H9 (cell line): Measurements from ENCODE around the gene TMEM150B. TPM values are rescaled to one million over a fixed set of nuclear protein-coding genes. Genes with fewer than 3 reads are reported as not detected.
A peak's percentile ranks its signal among the peaks of the same experiment; 100 is the strongest.

Experiments
- DNase-seq: peaks from one replicate; pipeline ENCODE4 v3.0.0-alpha.2; 2017
- H2AFZ ChIP-seq: one replicate; pipeline ENCODE4 v1.6.1; 2013; ENCODE audit warnings: mild to moderate bottlenecking, low read length, control low read depth, moderate library complexity
- H2AK5ac ChIP-seq: 2 replicates; pipeline ENCODE4 v1.6.1; 2013; ENCODE audit warnings: low read length, control low read depth, mixed read lengths; ENCODE audit not compliant: insufficient read length
- H2BK120ac ChIP-seq: one replicate; pipeline ENCODE4 v1.6.1; 2013; ENCODE audit warnings: low read depth, mild to moderate bottlenecking, low read length, control low read depth, inconsistent platforms; ENCODE audit not compliant: poor library complexity, severe bottlenecking
- H2BK12ac ChIP-seq: 2 replicates; pipeline ENCODE4 v1.6.1; 2013; ENCODE audit warnings: low read length, control low read depth, mixed read lengths, low read depth; ENCODE audit not compliant: insufficient read length
- H2BK15ac ChIP-seq: 2 replicates; pipeline ENCODE4 v1.6.1; 2013; ENCODE audit warnings: low read depth, low read length, control low read depth
- H2BK20ac ChIP-seq: one replicate; pipeline ENCODE4 v1.6.1; 2013; ENCODE audit warnings: low read depth, mild to moderate bottlenecking, low read length, control low read depth, inconsistent platforms; ENCODE audit not compliant: poor library complexity, severe bottlenecking
- H2BK5ac ChIP-seq: 2 replicates; pipeline ENCODE4 v1.6.1; 2013; ENCODE audit warnings: low read length, control low read depth, mixed read lengths; ENCODE audit not compliant: insufficient read length
- H3K14ac ChIP-seq: 2 replicates; pipeline ENCODE4 v1.6.1; 2013; ENCODE audit warnings: low read length, control low read depth; ENCODE audit not compliant: insufficient read depth
- H3K18ac ChIP-seq: 2 replicates; pipeline ENCODE4 v1.6.1; 2013; ENCODE audit warnings: low read depth, mild to moderate bottlenecking, mixed read lengths, low read length, control low read depth; ENCODE audit not compliant: insufficient read length
- H3K23ac ChIP-seq: 2 replicates; pipeline ENCODE4 v1.6.1; 2013; ENCODE audit warnings: low read length, control low read depth, mixed read lengths, low read depth; ENCODE audit not compliant: insufficient read length
- H3K23me2 ChIP-seq: 2 replicates; pipeline ENCODE4 v1.6.1; 2013; ENCODE audit warnings: low read depth, mild to moderate bottlenecking, mixed read lengths, low read length, control low read depth; ENCODE audit not compliant: insufficient read length, poor library complexity, severe bottlenecking
- H3K27ac ChIP-seq: 2 replicates; pipeline ENCODE4 v1.5.1; 2013; ENCODE audit warnings: low read length, control low read depth, mixed read lengths, low read depth; ENCODE audit not compliant: insufficient read length
- H3K27me3 ChIP-seq: 2 replicates; pipeline ENCODE4 v1.6.1; 2013; ENCODE audit warnings: low read length, control low read depth, inconsistent platforms; ENCODE audit not compliant: insufficient read depth
- H3K4ac ChIP-seq: 2 replicates; pipeline ENCODE4 v1.6.1; 2013; ENCODE audit warnings: low read depth, mild to moderate bottlenecking, control low read depth, inconsistent platforms, low read length, moderate library complexity
- H3K4me1 ChIP-seq: 2 replicates; pipeline ENCODE4 v1.6.1; 2013; ENCODE audit warnings: low read length, control low read depth, inconsistent platforms; ENCODE audit not compliant: insufficient read depth
- H3K4me2 ChIP-seq: 2 replicates; pipeline ENCODE4 v1.6.1; 2013; ENCODE audit warnings: low read length, control low read depth, mixed read lengths; ENCODE audit not compliant: insufficient read length, insufficient read depth
- H3K56ac ChIP-seq: 2 replicates; pipeline ENCODE4 v1.6.1; 2013; ENCODE audit warnings: low read depth, mild to moderate bottlenecking, mixed read lengths, low read length, control low read depth; ENCODE audit not compliant: insufficient read length
- H3K79me1 ChIP-seq: 2 replicates; pipeline ENCODE4 v1.6.1; 2013; ENCODE audit warnings: low read depth, mild to moderate bottlenecking, moderate library complexity, low read length, control low read depth, inconsistent platforms; ENCODE audit not compliant: insufficient read depth, poor library complexity, severe bottlenecking
- H3K79me2 ChIP-seq: 2 replicates; pipeline ENCODE4 v1.6.1; 2013; ENCODE audit warnings: low read length, control low read depth, inconsistent platforms; ENCODE audit not compliant: insufficient read depth
- H3K9ac ChIP-seq: 2 replicates; pipeline ENCODE4 v1.6.1; 2013; ENCODE audit warnings: low read length, control low read depth, mixed read lengths; ENCODE audit not compliant: insufficient read length; ENCODE audit errors: extremely low read depth
- H3K9me3 ChIP-seq: one replicate; pipeline ENCODE4 v1.6.1; 2013; ENCODE audit warnings: low read depth, low read length, inconsistent platforms; ENCODE audit not compliant: control insufficient read depth
- H3T11ph ChIP-seq: one replicate; pipeline ENCODE4 v1.6.1; 2013; ENCODE audit warnings: mild to moderate bottlenecking, low read length, control low read depth, inconsistent platforms
- H4K20me1 ChIP-seq: one replicate; pipeline ENCODE4 v1.6.1; 2013; ENCODE audit not compliant: control insufficient read depth, insufficient read length, insufficient read depth
- H4K5ac ChIP-seq: 2 replicates; pipeline ENCODE4 v1.6.1; 2013; ENCODE audit warnings: low read depth, mild to moderate bottlenecking, mixed read lengths, low read length, control low read depth; ENCODE audit not compliant: insufficient read length
- H4K8ac ChIP-seq: replicated peaks from 2 replicates; pipeline ENCODE4 v1.6.1; 2013; ENCODE audit warnings: low read length, control low read depth, mixed read lengths, low read depth; ENCODE audit not compliant: insufficient read length
- H4K91ac ChIP-seq: 2 replicates; pipeline ENCODE4 v1.6.1; 2013; ENCODE audit warnings: low read depth, mild to moderate bottlenecking, moderate library complexity, mixed read lengths, low read length, control low read depth; ENCODE audit not compliant: insufficient read length
- H3K27ac Mint-ChIP-seq, 3 experiments: 2 replicates in 2 of 3; 3 replicates in 1 of 3; pipeline ENCODE4 v1.8.0; 2020 to 2021; ENCODE audit warnings: mixed read lengths in 3 of 3, mild to moderate bottlenecking in 1 of 3, moderate library complexity in 1 of 3
- H3K27me3 Mint-ChIP-seq: 2 replicates; pipeline ENCODE4 v1.8.0; 2021; ENCODE audit warnings: low read depth, mild to moderate bottlenecking, moderate library complexity, mixed read lengths
- H3K36me3 Mint-ChIP-seq, 3 experiments: 2 replicates in 2 of 3; 3 replicates in 1 of 3; pipeline ENCODE4 v1.8.0; 2020 to 2021; ENCODE audit warnings: low read depth in 3 of 3, mixed read lengths in 3 of 3; ENCODE audit not compliant: insufficient read depth in 1 of 3
- H3K4me1 Mint-ChIP-seq, 2 experiments: 2 replicates each; pipeline ENCODE4 v1.8.0; 2020; ENCODE audit warnings: mixed read lengths in 2 of 2
- H3K4me3 Mint-ChIP-seq, 2 experiments: 2 replicates in 1 of 2; 3 replicates in 1 of 2; pipeline ENCODE4 v1.8.0; 2020 to 2021; ENCODE audit warnings: mild to moderate bottlenecking in 2 of 2, mixed read lengths in 2 of 2, moderate library complexity in 1 of 2
- H3K9me3 Mint-ChIP-seq, 2 experiments: 2 replicates in 1 of 2; 3 replicates in 1 of 2; pipeline ENCODE4 v1.8.0; 2020; ENCODE audit warnings: mild to moderate bottlenecking in 2 of 2, mixed read lengths in 2 of 2, moderate library complexity in 1 of 2
- WGBS: extraction: QIAGEN DNeasy Blood & Tissue Kit; methylation state at CpG from one replicate; pipeline ENCODE4 v1.1.7; 2013; ENCODE audit warnings: missing lambda C conversion rate, low lambda C conversion rate, mixed read lengths; ENCODE audit not compliant: insufficient read length; ENCODE audit errors: extremely low coverage; 5-methylcytosine and 5-hydroxymethylcytosine counted together
- total RNA-seq: library from RNA; stranded (reverse); gene quantifications from 2 replicates; pipeline ENCODE4 v1.2.1, GENCODE V29; 2021
- TF ChIP-seq, protein P1 (sequence below): fragments of 200-600 bp; sonication (generic); conservative IDR thresholded peaks from 3 replicates; pipeline ENCODE4 v1.8.0; 2021; ENCODE audit warnings: antibody characterized with exemption, mild to moderate bottlenecking

The TMEM150B gene
- total RNA-seq, 1 experiment from 2014 or later: 0.63 TPM

DNA sequence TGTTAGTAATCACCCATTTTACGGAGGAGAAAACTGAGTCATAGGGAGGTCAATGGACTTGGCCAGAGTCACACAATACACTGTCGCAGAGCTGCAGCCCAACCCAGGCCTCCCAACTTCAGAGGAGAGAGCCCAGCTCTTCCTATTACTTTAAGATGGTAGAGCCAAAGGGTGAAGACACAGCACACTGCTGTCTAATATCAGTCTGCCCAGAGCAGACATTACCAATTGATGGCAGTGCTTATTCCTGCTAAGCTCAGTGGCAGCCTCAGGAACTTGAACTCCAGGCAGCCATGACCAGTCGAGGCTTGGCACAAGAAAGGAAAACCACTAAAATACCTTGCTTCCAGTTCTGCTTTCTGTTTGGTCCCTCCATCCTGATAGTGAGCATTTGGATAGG lies 18.4 kb downstream of the TMEM150B start:
- Histone ChIP-seq H3K23ac (no peak overlapping the region), H2AFZ (no peak overlapping the region), H3K14ac (no peak overlapping the region), H3K4me2 (no peak overlapping the region), H3K4me1 (peaks cover 3% of the 10 kb centered on the region; the same call in 1 of the 2 replicates), H3K27ac (no peak overlapping the region), H3K79me2 (no peaks in the 10 kb centered on the region), H3K79me1 (no peaks in the 10 kb centered on the region), H4K20me1 (no peaks in the 10 kb centered on the region), H3K23me2 (no peaks in the 10 kb centered on the region), H3K18ac (no peak overlapping the region), H4K91ac (no peak overlapping the region), H2BK120ac (no peak overlapping the region), H4K8ac (no peak overlapping the region), H2AK5ac (no peak overlapping the region), H3K9ac (no peak overlapping the region), H3T11ph (no peak overlapping the region), H3K4ac (no peak overlapping the region), H2BK5ac (no peak overlapping the region), H2BK15ac (no peak overlapping the region), H3K9me3 (no peaks in the 10 kb centered on the region), H3K56ac (no peak overlapping the region), H2BK20ac (no peak overlapping the region), H2BK12ac (no peak overlapping the region), H3K27me3 (no peaks in the 10 kb centered on the region), H4K5ac (no peak overlapping the region)
- DNase-seq: no peak
- Mint-ChIP-seq H3K27ac (peak overlapping the region in 2 of 3 experiments; percentile 44 to 61; a peak in 2 of 7 replicates), H3K4me1 (peaks cover 5 to 13% of the 10 kb centered on the region in 2 experiments), H3K27me3 (no peaks in the 10 kb centered on the region), H3K4me3 (no peak overlapping the region), H3K36me3 (peaks cover 46 to 68% (median 67%) of the 10 kb centered on the region in 3 experiments; a peak in 6 of 7 replicates), H3K9me3 (no peaks in the 10 kb centered on the region)
- WGBS: no CpG with 5 or more reads among the region's 3 CpGs
- TF ChIP-seq, protein P1, sequence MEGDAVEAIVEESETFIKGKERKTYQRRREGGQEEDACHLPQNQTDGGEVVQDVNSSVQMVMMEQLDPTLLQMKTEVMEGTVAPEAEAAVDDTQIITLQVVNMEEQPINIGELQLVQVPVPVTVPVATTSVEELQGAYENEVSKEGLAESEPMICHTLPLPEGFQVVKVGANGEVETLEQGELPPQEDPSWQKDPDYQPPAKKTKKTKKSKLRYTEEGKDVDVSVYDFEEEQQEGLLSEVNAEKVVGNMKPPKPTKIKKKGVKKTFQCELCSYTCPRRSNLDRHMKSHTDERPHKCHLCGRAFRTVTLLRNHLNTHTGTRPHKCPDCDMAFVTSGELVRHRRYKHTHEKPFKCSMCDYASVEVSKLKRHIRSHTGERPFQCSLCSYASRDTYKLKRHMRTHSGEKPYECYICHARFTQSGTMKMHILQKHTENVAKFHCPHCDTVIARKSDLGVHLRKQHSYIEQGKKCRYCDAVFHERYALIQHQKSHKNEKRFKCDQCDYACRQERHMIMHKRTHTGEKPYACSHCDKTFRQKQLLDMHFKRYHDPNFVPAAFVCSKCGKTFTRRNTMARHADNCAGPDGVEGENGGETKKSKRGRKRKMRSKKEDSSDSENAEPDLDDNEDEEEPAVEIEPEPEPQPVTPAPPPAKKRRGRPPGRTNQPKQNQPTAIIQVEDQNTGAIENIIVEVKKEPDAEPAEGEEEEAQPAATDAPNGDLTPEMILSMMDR: no peak
